K562 (cell line): Measurements from ENCODE around the gene TUT4.

Experiments used
- CBFA2T2 ChIP-seq: fragments of 450-650 bp; conservative IDR thresholded peaks from 2 replicates; pipeline ENCODE4 v1.6.1; 2017; ENCODE audit warnings: mild to moderate bottlenecking
- CREB1 ChIP-seq, 2 experiments: sonication (generic) in 1 of 2; formaldehyde crosslinking in 1 of 2; IDR thresholded peaks; 2 replicates each; pipeline versions ENCODE4 v1.6.1 to v1.8.0; 2012 to 2022; ENCODE audit warnings: inconsistent platforms in 1 of 2, mild to moderate bottlenecking in 1 of 2, missing genetic modification reagents in 1 of 2, moderate library complexity in 1 of 2
- GABPA ChIP-seq: fragments of 200-800 bp; sonication (Bioruptor generic); conservative IDR thresholded peaks from 2 replicates; pipeline ENCODE4 v1.6.1; 2016; ENCODE audit warnings: low read depth, missing genetic modification characterization, missing compliant biosample characterization
- MAX ChIP-seq: sonication (generic); formaldehyde crosslinking; IDR thresholded peaks from 2 replicates; pipeline ENCODE4 v1.9.0; 2022; ENCODE audit warnings: mild to moderate bottlenecking, missing genetic modification reagents
- MEF2A ChIP-seq: IDR thresholded peaks from 2 replicates; pipeline ENCODE4 v1.6.1; 2011; ENCODE audit warnings: low read depth, mild to moderate bottlenecking, low read length, moderate library complexity; ENCODE audit not compliant: control insufficient read depth
- NR3C1 ChIP-seq: sonication (generic); formaldehyde crosslinking; IDR thresholded peaks from 2 replicates; pipeline ENCODE4 v1.8.1; 2022; ENCODE audit warnings: missing genetic modification reagents
- RB1 ChIP-seq: fragments of 450-650 bp; IDR thresholded peaks from 2 replicates; pipeline ENCODE4 v1.6.1; 2017; ENCODE audit warnings: low read depth, mild to moderate bottlenecking
- ZC3H8 ChIP-seq: fragments of 450-650 bp; IDR thresholded peaks from 2 replicates; pipeline ENCODE4 v1.6.1; 2017
- TF ChIP-seq, protein P1 (sequence below): fragments of 250-450 bp; sonication (Bioruptor Pico); IDR thresholded peaks from 2 replicates; pipeline ENCODE4 v1.4.0; 2020
- TF ChIP-seq, protein P2 (sequence below): fragments of 450-650 bp; conservative IDR thresholded peaks from 2 replicates; pipeline ENCODE4 v1.6.1; 2016; ENCODE audit warnings: missing genetic modification characterization, low read depth, mild to moderate bottlenecking, missing compliant biosample characterization, moderate library complexity

DNA sequence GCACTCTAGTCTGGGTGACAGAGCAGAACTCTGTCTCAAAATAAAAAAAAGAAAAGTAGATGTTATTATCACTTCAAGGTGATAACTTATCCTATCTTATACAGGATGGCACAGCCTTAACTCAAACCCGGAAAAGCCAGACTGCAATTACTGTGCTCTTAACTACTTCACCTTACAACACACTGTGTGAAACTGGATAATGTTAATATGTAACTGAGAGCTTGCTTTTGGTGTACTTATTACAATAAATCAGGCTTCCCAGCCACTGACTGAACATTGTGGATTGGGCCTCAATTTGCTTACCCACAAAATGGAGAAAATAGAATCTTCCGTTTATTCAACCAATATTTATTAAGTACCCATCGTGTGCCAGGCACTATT, 150.0 kb downstream of the TUT4 start:
- TF ChIP-seq ZC3H8: no peak
- TF ChIP-seq, protein P1, sequence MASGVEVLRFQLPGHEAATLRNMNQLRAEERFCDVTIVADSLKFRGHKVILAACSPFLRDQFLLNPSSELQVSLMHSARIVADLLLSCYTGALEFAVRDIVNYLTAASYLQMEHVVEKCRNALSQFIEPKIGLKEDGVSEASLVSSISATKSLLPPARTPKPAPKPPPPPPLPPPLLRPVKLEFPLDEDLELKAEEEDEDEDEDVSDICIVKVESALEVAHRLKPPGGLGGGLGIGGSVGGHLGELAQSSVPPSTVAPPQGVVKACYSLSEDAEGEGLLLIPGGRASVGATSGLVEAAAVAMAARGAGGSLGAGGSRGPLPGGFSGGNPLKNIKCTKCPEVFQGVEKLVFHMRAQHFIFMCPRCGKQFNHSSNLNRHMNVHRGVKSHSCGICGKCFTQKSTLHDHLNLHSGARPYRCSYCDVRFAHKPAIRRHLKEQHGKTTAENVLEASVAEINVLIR (CRISPR knock-in tag): no peak
- no peak for TF ChIP-seq RB1
- no peak for TF ChIP-seq MAX (CRISPR knock-in tag)
- no peak for TF ChIP-seq NR3C1 (CRISPR knock-in tag)
- TF ChIP-seq CBFA2T2: no peak
- TF ChIP-seq, protein P2, sequence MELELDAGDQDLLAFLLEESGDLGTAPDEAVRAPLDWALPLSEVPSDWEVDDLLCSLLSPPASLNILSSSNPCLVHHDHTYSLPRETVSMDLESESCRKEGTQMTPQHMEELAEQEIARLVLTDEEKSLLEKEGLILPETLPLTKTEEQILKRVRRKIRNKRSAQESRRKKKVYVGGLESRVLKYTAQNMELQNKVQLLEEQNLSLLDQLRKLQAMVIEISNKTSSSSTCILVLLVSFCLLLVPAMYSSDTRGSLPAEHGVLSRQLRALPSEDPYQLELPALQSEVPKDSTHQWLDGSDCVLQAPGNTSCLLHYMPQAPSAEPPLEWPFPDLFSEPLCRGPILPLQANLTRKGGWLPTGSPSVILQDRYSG: no peak
- no peak for TF ChIP-seq GABPA (tag)
- TF ChIP-seq MEF2A: no peak
- no peak for TF ChIP-seq CREB1 (IDR thresholded peaks at IDR 0.05)
- no peak for TF ChIP-seq CREB1 (CRISPR knock-in tag; IDR thresholded peaks at IDR 0.05)
